Smooth muscle cell (in vitro differentiated cells): ENCODE measurements around the gene BANF1. TPM values are rescaled to one million over a fixed set of nuclear protein-coding genes. Genes with fewer than 3 reads are reported as not detected.
"Not testable (repeated sequence)": the region's sequence is repeated elsewhere in the genome, so short reads cannot be mapped to it uniquely, and the experiment has no call there.

Source experiments
- DNase-seq: peaks from one replicate; lab custom pipeline; 2025; ENCODE audit not compliant: unreplicated experiment; lab: John Stamatoyannopoulos, UW
- H2AFZ ChIP-seq: fragments of 200-600 bp; sonication (generic); 2 replicates; pipeline ENCODE4 v1.6.0; 2016; ENCODE audit warnings: antibody characterized with exemption, low read depth, mild to moderate bottlenecking
- H3F3A ChIP-seq: fragments of 200-600 bp; sonication (generic); 2 replicates; pipeline ENCODE4 v1.6.0; 2017; ENCODE audit warnings: antibody characterized with exemption, low read depth
- H3K27ac ChIP-seq: fragments of 200-600 bp; sonication (generic); 2 replicates; pipeline ENCODE4 v1.5.1; 2016; ENCODE audit warnings: low read depth, mild to moderate bottlenecking
- H3K27me3 ChIP-seq: fragments of 200-600 bp; sonication (generic); 2 replicates; pipeline ENCODE4 v1.6.1; 2016; ENCODE audit warnings: low read depth, mild to moderate bottlenecking
- H3K36me3 ChIP-seq: fragments of 200-600 bp; sonication (generic); 2 replicates; pipeline ENCODE4 v1.5.1; 2016; ENCODE audit warnings: low read depth
- H3K4me1 ChIP-seq: fragments of 200-600 bp; sonication (generic); 2 replicates; pipeline ENCODE4 v1.5.1; 2016; ENCODE audit warnings: low read depth
- H3K4me2 ChIP-seq: fragments of 200-600 bp; sonication (generic); 2 replicates; pipeline ENCODE4 v1.6.0; 2016; ENCODE audit warnings: mild to moderate bottlenecking
- H3K4me3 ChIP-seq: fragments of 200-600 bp; sonication (generic); 2 replicates; pipeline ENCODE4 v1.5.1; 2016; ENCODE audit warnings: mild to moderate bottlenecking
- H3K79me2 ChIP-seq: fragments of 200-600 bp; sonication (generic); 2 replicates; pipeline ENCODE4 v1.6.0; 2016; ENCODE audit warnings: low read depth, mild to moderate bottlenecking
- H3K9ac ChIP-seq: fragments of 200-600 bp; sonication (generic); 2 replicates; pipeline ENCODE4 v1.6.0; 2016; ENCODE audit warnings: low read depth
- H3K9me3 ChIP-seq: fragments of 200-600 bp; sonication (generic); replicated peaks from 2 replicates; pipeline ENCODE4 v1.5.1; 2016; ENCODE audit warnings: low read depth
- H4K20me1 ChIP-seq: fragments of 200-600 bp; sonication (generic); 2 replicates; pipeline ENCODE4 v1.6.0; 2016; ENCODE audit warnings: low read depth
- WGBS: methylation state at CpG from one replicate; pipeline ENCODE4 v1.1.7; 2016; ENCODE audit warnings: low lambda C conversion rate; 5-methylcytosine and 5-hydroxymethylcytosine counted together
- polyA plus RNA-seq: library from polyadenylated mRNA; unstranded; fragments of >200 nt; fragmentation: Nextera tagmentation; extraction: Ambion mirVana; gene quantifications from 2 replicates; pipeline ENCODE4 v1.2.1, GENCODE V29; 2016
- total RNA-seq: library from RNA; depleted of rRNA; stranded (reverse); fragments of >200 nt; gene quantifications from 2 replicates; pipeline ENCODE4 v1.2.3, GENCODE V29; 2014
- TF ChIP-seq, protein P1 (sequence below): fragments of 200-600 bp; sonication (generic); IDR thresholded peaks from 2 replicates; pipeline ENCODE4 v1.5.1; 2017; ENCODE audit warnings: borderline replicate concordance, mild to moderate bottlenecking, antibody characterized with exemption; ENCODE audit not compliant: insufficient read depth, poor library complexity, severe bottlenecking

BANF1 gene
- total and polyA plus RNA-seq, 2 experiments from 2014 or later: 61.7 to 269 TPM

DNA sequence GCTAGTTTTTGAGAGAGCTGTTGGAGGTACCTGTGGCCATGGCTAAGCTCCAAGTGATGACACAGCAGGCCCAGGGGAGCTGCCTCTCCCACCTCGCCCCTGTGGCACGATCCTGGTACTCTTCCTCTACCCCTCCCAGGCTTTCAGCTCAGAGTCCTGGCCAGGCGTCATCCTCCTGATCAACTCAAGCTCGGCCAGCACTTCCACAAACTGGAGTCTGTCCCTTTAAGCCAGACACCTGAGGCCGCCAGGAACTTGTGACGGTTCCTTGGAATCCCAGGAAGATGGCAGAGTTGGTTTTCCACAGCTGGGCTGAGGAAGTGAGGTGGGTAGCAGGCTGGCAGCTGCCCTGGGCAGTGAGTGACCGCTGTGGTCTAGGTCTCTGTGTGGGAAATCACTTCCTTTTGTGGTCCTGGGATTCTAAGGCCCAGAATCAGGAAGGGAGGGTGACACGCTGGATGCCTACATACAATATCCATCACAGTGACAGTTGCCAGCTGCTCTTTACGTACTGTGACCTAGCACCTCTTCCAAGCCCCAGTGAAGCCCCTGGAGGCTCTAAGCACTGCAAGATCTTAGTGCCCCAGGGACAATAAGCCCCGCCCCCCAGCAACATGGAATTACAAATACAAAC is 6.3 kb downstream of the BANF1 start:
- H3K27ac ChIP-seq: no peak overlapping the region
- no peak overlapping the region for H3K9ac ChIP-seq
- H3K4me1 ChIP-seq: peaks cover 12% of the 10 kb centered on the region
- H2AFZ ChIP-seq: no peak overlapping the region
- TF ChIP-seq, protein P1, sequence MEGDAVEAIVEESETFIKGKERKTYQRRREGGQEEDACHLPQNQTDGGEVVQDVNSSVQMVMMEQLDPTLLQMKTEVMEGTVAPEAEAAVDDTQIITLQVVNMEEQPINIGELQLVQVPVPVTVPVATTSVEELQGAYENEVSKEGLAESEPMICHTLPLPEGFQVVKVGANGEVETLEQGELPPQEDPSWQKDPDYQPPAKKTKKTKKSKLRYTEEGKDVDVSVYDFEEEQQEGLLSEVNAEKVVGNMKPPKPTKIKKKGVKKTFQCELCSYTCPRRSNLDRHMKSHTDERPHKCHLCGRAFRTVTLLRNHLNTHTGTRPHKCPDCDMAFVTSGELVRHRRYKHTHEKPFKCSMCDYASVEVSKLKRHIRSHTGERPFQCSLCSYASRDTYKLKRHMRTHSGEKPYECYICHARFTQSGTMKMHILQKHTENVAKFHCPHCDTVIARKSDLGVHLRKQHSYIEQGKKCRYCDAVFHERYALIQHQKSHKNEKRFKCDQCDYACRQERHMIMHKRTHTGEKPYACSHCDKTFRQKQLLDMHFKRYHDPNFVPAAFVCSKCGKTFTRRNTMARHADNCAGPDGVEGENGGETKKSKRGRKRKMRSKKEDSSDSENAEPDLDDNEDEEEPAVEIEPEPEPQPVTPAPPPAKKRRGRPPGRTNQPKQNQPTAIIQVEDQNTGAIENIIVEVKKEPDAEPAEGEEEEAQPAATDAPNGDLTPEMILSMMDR: no peak
- H3K4me2 ChIP-seq: no peak overlapping the region
- H3K36me3 ChIP-seq: no peaks in the 10 kb centered on the region
- WGBS: 66% methylated on average over 10 of the region's 10 CpGs
- peaks cover 9% of the 10 kb centered on the region for H3F3A ChIP-seq
- peaks cover 1% of the 10 kb centered on the region for H3K79me2 ChIP-seq
- no peaks in the 10 kb centered on the region for H4K20me1 ChIP-seq
- no peak overlapping the region for H3K4me3 ChIP-seq
- no peaks in the 10 kb centered on the region for H3K9me3 ChIP-seq
- DNase-seq: no peak
- H3K27me3 ChIP-seq: peaks cover 14% of the 10 kb centered on the region

DNA sequence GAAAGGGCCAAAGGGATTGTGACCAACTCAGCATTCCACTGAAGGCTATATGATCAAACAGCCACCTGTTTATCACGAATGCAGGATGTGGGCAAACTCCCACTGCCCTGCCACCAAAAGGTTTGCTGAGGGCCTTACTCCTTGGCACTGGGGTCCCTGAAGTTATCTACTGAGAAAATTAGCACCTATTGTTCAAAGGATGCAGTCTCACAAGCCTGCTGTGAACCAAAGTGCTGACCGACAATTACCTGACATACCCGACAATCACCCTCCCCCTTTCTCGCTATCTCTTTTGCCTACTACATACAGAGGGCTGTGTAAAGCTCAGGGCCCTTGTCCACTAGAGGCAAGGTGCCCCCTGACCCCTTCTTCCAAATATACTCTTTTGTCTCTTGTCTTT is 7.7 kb downstream of the BANF1 start:
- Histone ChIP-seq H3K4me1 (peaks cover 12% of the 10 kb centered on the region), H3K27me3 (peaks cover 14% of the 10 kb centered on the region)
- not testable (repeated sequence) for H3K27ac ChIP-seq, H3K4me3 ChIP-seq, H3K9ac ChIP-seq, DNase-seq, H3K36me3 ChIP-seq, H3K79me2 ChIP-seq, H2AFZ ChIP-seq, H4K20me1 ChIP-seq, H3F3A ChIP-seq, H3K4me2 ChIP-seq, H3K9me3 ChIP-seq
- WGBS: 89% methylated on average over 4 of the region's 4 CpGs

DNA sequence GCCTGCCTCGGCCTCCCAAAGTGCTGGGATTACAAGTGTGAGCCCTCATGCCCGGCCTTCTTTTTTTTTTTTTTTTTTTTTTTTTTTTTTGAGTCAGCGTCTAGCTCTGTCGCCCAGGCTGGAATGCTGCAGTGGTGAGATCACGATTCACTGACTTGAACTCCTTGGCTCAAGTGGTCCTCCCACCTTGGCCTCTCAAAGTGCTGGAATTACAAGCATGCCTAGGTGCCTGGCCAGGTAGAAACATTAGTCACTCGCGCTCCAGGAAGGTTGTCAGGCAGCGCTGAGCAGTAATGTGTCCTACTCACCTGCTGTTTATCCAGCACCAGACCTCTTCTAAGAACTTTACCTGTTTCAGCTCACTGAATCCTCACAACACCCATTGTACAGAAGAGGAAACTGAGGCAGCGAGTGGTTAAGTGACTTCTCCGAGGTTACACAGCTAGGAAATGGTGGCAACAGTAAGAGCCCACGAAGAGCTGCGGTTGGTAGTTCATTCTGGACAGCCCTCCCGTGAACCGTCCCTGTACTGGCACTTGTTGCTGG is 9.0 kb downstream of the BANF1 start:
- H2AFZ ChIP-seq: no peak overlapping the region
- peak overlapping the region; percentile 33 for H3K4me2 ChIP-seq
- H3K9ac ChIP-seq: no peak overlapping the region
- peaks cover 14% of the 10 kb centered on the region for H3K27me3 ChIP-seq
- no peaks in the 10 kb centered on the region for H4K20me1 ChIP-seq
- H3K79me2 ChIP-seq: no peaks in the 10 kb centered on the region
- peaks cover 9% of the 10 kb centered on the region for H3F3A ChIP-seq
- H3K27ac ChIP-seq: peak overlapping the region; percentile 46
- H3K4me1 ChIP-seq: peaks cover 12% of the 10 kb centered on the region
- H3K9me3 ChIP-seq: no peaks in the 10 kb centered on the region
- DNase-seq: no peak
- 41% methylated on average over 13 of the region's 14 CpGs for WGBS
- TF ChIP-seq, protein P1: no peak
- H3K4me3 ChIP-seq: no peak overlapping the region
- no peaks in the 10 kb centered on the region for H3K36me3 ChIP-seq

DNA sequence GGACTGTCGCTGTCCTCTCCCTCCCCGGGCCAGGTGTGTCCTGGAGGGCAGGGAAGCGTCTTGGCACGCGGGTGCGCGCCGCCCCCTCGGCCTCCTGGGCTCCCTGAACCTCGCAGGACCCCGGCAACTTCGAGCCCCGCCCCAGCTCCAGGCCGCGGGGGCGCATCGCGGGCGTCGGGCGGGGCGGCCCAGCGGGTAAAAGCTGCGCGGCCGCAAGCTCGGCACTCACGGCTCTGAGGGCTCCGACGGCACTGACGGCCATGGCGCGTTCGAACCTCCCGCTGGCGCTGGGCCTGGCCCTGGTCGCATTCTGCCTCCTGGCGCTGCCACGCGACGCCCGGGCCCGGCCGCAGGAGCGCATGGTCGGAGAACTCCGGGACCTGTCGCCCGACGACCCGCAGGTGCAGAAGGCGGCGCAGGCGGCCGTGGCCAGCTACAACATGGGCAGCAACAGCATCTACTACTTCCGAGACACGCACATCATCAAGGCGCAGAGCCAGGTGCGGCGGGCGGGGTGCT is 9.5 kb downstream of the BANF1 start, which contains the start of gene CST6:
Gene CST6, plus strand, starts transcription at position 224 of the 519 bp plus-strand sequence. Its CDS starts 37 bp downstream, at position 261.
- no peaks in the 10 kb centered on the region for H3K9me3 ChIP-seq
- peaks cover 5% of the 10 kb centered on the region for H3F3A ChIP-seq
- H3K4me2 ChIP-seq: peak within 1 kb of the TSS; percentile 33
- no peaks in the 10 kb centered on the region for H4K20me1 ChIP-seq
- H3K9ac ChIP-seq: no peak within 1 kb of the TSS
- H3K27ac ChIP-seq: peak within 1 kb of the TSS; percentile 59
- H3K4me3 ChIP-seq: no peak within 1 kb of the TSS
- peaks cover 9% of the 10 kb centered on the region for H3K4me1 ChIP-seq
- H3K27me3 ChIP-seq: peaks cover 14% of the 10 kb centered on the region
- TF ChIP-seq, protein P1: no peak
- H2AFZ ChIP-seq: no peak within 1 kb of the TSS
- DNase-seq: no peak
- H3K79me2 ChIP-seq: no peaks in the 10 kb centered on the region
- WGBS: 25% methylated on average over 59 of the region's 61 CpGs
- H3K36me3 ChIP-seq: no peaks in the 10 kb centered on the region
